Liver (tissue), 3 donors: ENCODE measurements around the gene IFT172.
A peak's percentile ranks its signal among the peaks of the same experiment; 100 is the strongest.

Experiments
- CTCF ChIP-seq: fragments of 150-350 bp; IDR thresholded peaks from 2 replicates; pipeline ENCODE4 v1.5.1; 2017; ENCODE audit warnings: improper control_type of control experiment, low read depth, low read length; ENCODE audit not compliant: missing input control
- EGR1 ChIP-seq, 2 donors: IDR thresholded peaks; 2 replicates each; pipeline ENCODE4 v1.6.1; 2016 to 2018; ENCODE audit warnings: antibody characterized with exemption in 2 of 2, low read depth in 2 of 2
- FOXA1 ChIP-seq: IDR thresholded peaks from 2 replicates; pipeline ENCODE4 v1.6.1; 2016; ENCODE audit warnings: antibody characterized with exemption
- GABPA ChIP-seq, 2 donors: IDR thresholded peaks in 1 of 2; conservative IDR thresholded peaks in 1 of 2; 2 replicates each; pipeline ENCODE4 v1.6.1; 2016; ENCODE audit warnings: antibody characterized with exemption in 2 of 2, mild to moderate bottlenecking in 1 of 2, moderate library complexity in 1 of 2
- HNF4G ChIP-seq: IDR thresholded peaks from 2 replicates; pipeline ENCODE4 v1.6.1; 2016; ENCODE audit warnings: antibody characterized with exemption
- NR2F2 ChIP-seq: IDR thresholded peaks from 2 replicates; pipeline ENCODE4 v1.6.1; 2016; ENCODE audit warnings: antibody characterized with exemption
- REST ChIP-seq: IDR thresholded peaks from 2 replicates; pipeline ENCODE4 v1.6.1; 2016; ENCODE audit warnings: antibody characterized with exemption, mild to moderate bottlenecking
- RXRA ChIP-seq, 2 donors: IDR thresholded peaks; 2 replicates each; pipeline ENCODE4 v1.6.1; 2017 to 2018; ENCODE audit warnings: antibody characterized with exemption in 2 of 2, mild to moderate bottlenecking in 1 of 2
- SP1 ChIP-seq: IDR thresholded peaks from 2 replicates; pipeline ENCODE4 v1.6.1; 2018; ENCODE audit warnings: antibody characterized with exemption, mild to moderate bottlenecking
- TAF1 ChIP-seq: conservative IDR thresholded peaks from 2 replicates; pipeline ENCODE4 v1.6.1; 2016; ENCODE audit warnings: antibody characterized with exemption, mild to moderate bottlenecking
- YY1 ChIP-seq: IDR thresholded peaks from 2 replicates; pipeline ENCODE4 v1.6.1; 2016; ENCODE audit warnings: antibody characterized with exemption, mild to moderate bottlenecking
- ZBTB33 ChIP-seq: IDR thresholded peaks from 2 replicates; pipeline ENCODE4 v1.6.1; 2016; ENCODE audit warnings: antibody characterized with exemption
- TF ChIP-seq, protein P1 (sequence below): IDR thresholded peaks from 2 replicates; pipeline ENCODE4 v1.6.1; 2016; ENCODE audit warnings: antibody characterized with exemption
- TF ChIP-seq, protein P2 (sequence below): IDR thresholded peaks from 2 replicates; pipeline ENCODE4 v1.6.1; 2016; ENCODE audit warnings: antibody characterized with exemption
- donor health status: healthy.
- donor health status: healthy.

GRCh38 chr2:27489498-27490397 is at the start of gene IFT172:
- no peak for TF ChIP-seq CTCF
- TF ChIP-seq TAF1, result peak; percentile 92
- peak; percentile 80 for TF ChIP-seq ZBTB33
- peak; percentile 71 for TF ChIP-seq YY1
- peak; percentile 93 for TF ChIP-seq REST
- peak; percentile 82 for TF ChIP-seq SP1
- no peak for TF ChIP-seq FOXA1
- peak in 1 of 2 donors; percentile 71 for TF ChIP-seq GABPA (IDR thresholded peaks at IDR 0.05 in 1 of 2, conservative IDR thresholded peaks at IDR 0.05 in 1 of 2)
- TF ChIP-seq NR2F2, result peak; percentile 43
- TF ChIP-seq, protein P1, sequence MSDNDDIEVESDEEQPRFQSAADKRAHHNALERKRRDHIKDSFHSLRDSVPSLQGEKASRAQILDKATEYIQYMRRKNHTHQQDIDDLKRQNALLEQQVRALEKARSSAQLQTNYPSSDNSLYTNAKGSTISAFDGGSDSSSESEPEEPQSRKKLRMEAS, result peak; percentile 91
- TF ChIP-seq HNF4G, result no peak
- TF ChIP-seq, protein P2, sequence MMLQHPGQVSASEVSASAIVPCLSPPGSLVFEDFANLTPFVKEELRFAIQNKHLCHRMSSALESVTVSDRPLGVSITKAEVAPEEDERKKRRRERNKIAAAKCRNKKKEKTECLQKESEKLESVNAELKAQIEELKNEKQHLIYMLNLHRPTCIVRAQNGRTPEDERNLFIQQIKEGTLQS, result no peak
- TF ChIP-seq EGR1 (IDR thresholded peaks at IDR 0.05; ENCODE audit: low read depth in 2 of 2), result no peak
- TF ChIP-seq RXRA (IDR thresholded peaks at IDR 0.05), result peak; percentile 53 to 63
